ENCODE data around the gene PTH2R.

DNA sequence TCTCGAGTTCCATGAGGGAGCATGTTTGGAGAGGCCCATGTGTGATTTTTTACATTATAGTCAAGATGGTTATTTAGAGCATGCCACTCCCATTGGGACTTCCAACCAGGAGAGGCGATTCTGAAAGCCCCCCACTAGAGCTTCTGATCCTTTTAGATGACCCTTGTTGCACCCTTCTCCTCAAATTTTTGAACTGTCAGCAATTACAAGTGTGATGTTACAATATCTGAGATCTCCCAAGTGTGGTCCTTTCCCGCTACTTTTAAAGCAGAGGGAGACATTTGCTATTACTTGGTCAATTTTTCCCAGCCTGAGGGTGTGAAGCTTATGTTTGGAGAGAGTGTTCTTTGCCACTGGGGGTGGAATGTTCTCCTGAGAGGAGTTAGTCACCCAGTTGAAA lies 16.7 kb upstream of the PTH2R start:
- TF ChIP-seq CTCF (IDR thresholded peaks at IDR 0.05) = no peak
- TF ChIP-seq POLR2AphosphoS5 (IDR thresholded peaks at IDR 0.05) = no peak
- TF ChIP-seq POLR2A (IDR thresholded peaks at IDR 0.05) = no peak
- TF ChIP-seq EP300 (IDR thresholded peaks at IDR 0.05; ENCODE audit: low read depth) = no peak
